Left lung (tissue), 10 donors: ENCODE data around the gene POU2F3. TPM values are rescaled to one million over a fixed set of nuclear protein-coding genes. Genes with fewer than 3 reads are reported as not detected.

Experiments
- ATAC-seq: fragments of 200-7000 bp; cut with Tn5 transposase; one replicate; pipeline ENCODE4 v1.9.1; 2020; ENCODE audit warnings: moderate library complexity
- DNase-seq, 4 donors: peaks; one replicate each; pipeline ENCODE4 v3.0.0-alpha.2; 2013 to 2020
- H3K27ac ChIP-seq, 2 donors: fragments of 200-600 bp; sonication (generic) in 1 of 2; one replicate each; pipeline versions ENCODE4 v1.5.0 to v1.8.0; 2020 to 2021
- H3K27me3 ChIP-seq, 2 donors: fragments of 200-600 bp; sonication (generic) in 1 of 2; one replicate each; pipeline versions ENCODE4 v1.5.0 to v1.8.0; 2020 to 2021
- H3K36me3 ChIP-seq, 2 donors: fragments of 200-600 bp; sonication (generic) in 1 of 2; one replicate each; pipeline versions ENCODE4 v1.5.0 to v1.8.0; 2020 to 2021
- H3K4me1 ChIP-seq, 2 donors: fragments of 200-600 bp; one replicate each; pipeline ENCODE4 v1.8.0; 2021
- H3K4me3 ChIP-seq, 2 donors: fragments of 200-600 bp; sonication (generic) in 1 of 2; one replicate each; pipeline versions ENCODE4 v1.5.0 to v1.8.0; 2020 to 2021; ENCODE audit warnings: mild to moderate bottlenecking in 1 of 2
- H3K9me3 ChIP-seq, 2 donors: fragments of 200-600 bp; sonication (generic) in 1 of 2; one replicate each; pipeline versions ENCODE4 v1.5.0 to v1.8.0; 2020 to 2021
- intact Hi-C, 2 donors: fragments of 100-400 bp; cut with DNase I; formaldehyde crosslinking; loops; one replicate each; pipeline versions ENCODE4 v1.11.2 to v1.14.2; 2022
- polyA plus RNA-seq, 6 donors: library from polyadenylated mRNA; unstranded; fragments of 120-200 nt; gene quantifications; one replicate each; pipeline ENCODE4 v1.2.1, GENCODE V29; 2013; ENCODE audit not compliant: insufficient read length in 6 of 6
- total RNA-seq, 2 donors: library from RNA; stranded (reverse); fragmentation: NEBNext Ultra II Directional; extraction: Animal tissue kit (Norgen Biotek cat#: 25700); gene quantifications; one replicate each; pipeline ENCODE4 v1.2.1, GENCODE V29; 2021
- TF ChIP-seq, protein P1 (sequence below), 2 donors: fragments of 200-600 bp; sonication (generic) in 1 of 2; IDR thresholded peaks; one replicate each; pipeline versions ENCODE4 v1.5.0 to v1.8.0; 2021; ENCODE audit warnings: antibody characterized with exemption in 2 of 2
- donor health status: DM: no; HTN: yes; CAD: no.
- donor health status: DM: no; HTN: no; CAD: no.

POU2F3 gene
- total and polyA plus RNA-seq, 8 donors: 0.63 to 3.3 (median 1.1) TPM

DNA sequence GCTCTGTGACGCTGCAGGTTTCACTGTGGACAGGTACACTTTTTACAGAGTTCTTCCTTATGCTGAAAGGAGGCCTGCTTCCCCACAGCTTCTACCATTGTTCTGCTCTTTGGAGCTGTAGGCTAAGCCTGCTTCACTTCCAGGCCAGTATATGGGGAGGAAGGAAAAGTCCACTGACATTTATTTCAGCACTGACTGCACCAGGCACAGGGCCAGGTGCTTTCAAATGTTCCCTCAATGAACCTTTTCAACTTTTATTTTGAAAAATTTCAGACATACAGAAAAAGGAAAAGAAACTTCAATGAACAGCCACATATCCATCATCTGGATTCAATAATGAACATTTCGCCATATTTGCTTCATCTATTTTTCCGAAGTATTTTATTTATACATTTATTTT lies 22.0 kb downstream of the POU2F3 start:
- DNase-seq: no peak

DNA sequence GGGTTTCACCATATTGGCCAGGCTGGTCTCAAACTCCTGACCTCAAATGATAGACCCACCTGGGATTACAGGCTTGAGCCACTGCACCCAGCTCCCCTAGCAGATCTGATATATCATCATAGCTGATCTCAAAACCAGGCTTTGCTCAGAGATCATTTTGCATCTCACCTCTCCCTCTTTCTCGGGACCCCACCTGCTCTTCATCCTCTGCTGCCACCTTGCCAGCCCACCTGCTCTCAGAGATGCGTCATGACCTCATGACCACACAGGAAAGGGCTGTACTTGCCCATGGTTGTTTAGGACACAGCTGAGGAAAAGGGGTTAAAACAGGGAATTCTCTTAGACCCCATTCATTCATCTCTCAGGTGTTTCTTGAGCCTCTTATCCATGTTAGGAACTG lies 27.4 kb downstream of the POU2F3 start:
- no peak overlapping the region for H3K4me3 ChIP-seq

More for the DNA sequence above, 22.0 kb downstream of the POU2F3 start:
- ATAC-seq: no peak
- no peaks in the 10 kb centered on the region for H3K9me3 ChIP-seq
- H3K27me3 ChIP-seq: peaks cover 0 to 41% of the 10 kb centered on the region in 2 donors
- intact Hi-C loops: no loop called here
- H3K4me1 ChIP-seq: no peaks in the 10 kb centered on the region
- no peaks in the 10 kb centered on the region for H3K36me3 ChIP-seq
- H3K4me3 ChIP-seq: no peak overlapping the region
- no peak overlapping the region for H3K27ac ChIP-seq
- TF ChIP-seq, protein P1, sequence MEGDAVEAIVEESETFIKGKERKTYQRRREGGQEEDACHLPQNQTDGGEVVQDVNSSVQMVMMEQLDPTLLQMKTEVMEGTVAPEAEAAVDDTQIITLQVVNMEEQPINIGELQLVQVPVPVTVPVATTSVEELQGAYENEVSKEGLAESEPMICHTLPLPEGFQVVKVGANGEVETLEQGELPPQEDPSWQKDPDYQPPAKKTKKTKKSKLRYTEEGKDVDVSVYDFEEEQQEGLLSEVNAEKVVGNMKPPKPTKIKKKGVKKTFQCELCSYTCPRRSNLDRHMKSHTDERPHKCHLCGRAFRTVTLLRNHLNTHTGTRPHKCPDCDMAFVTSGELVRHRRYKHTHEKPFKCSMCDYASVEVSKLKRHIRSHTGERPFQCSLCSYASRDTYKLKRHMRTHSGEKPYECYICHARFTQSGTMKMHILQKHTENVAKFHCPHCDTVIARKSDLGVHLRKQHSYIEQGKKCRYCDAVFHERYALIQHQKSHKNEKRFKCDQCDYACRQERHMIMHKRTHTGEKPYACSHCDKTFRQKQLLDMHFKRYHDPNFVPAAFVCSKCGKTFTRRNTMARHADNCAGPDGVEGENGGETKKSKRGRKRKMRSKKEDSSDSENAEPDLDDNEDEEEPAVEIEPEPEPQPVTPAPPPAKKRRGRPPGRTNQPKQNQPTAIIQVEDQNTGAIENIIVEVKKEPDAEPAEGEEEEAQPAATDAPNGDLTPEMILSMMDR (IDR thresholded peaks at IDR 0.05): no peak

DNA sequence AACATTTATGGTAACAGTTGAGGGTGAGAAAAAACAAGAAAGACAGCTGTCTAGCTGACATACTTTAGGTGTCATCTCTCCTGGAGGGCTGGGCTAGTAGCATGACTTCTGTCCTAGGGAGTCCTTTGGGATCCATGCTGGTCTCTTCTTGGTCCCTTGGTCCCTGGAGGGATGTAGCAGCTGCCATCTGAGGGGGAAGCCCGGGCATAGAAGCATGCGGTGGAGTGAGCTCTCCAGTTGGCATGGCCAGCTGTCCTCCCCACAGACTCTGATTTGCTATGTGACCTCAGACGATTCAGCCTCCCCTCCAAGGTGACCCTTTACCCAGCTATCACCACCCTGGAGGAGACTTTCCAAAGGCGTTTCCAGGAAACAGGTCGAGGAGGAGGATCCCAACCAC lies 28.7 kb downstream of the POU2F3 start:
- no peaks in the 10 kb centered on the region for H3K4me1 ChIP-seq
- H3K9me3 ChIP-seq: no peaks in the 10 kb centered on the region
- H3K27ac ChIP-seq: no peak overlapping the region
- peaks cover 0 to 36% of the 10 kb centered on the region in 2 donors for H3K27me3 ChIP-seq
- intact Hi-C loops: no loop called here
- H3K36me3 ChIP-seq: no peaks in the 10 kb centered on the region
- ATAC-seq (no peak), DNase-seq (no peak)
- no peak overlapping the region for H3K4me3 ChIP-seq
- TF ChIP-seq, protein P1 (IDR thresholded peaks at IDR 0.05): no peak

More for the DNA sequence above, 27.4 kb downstream of the POU2F3 start:
- no peaks in the 10 kb centered on the region for H3K36me3 ChIP-seq
- DNase-seq (no peak), ATAC-seq (no peak)
- intact Hi-C loops: no loop called here
- H3K4me1 ChIP-seq: no peaks in the 10 kb centered on the region
- H3K27ac ChIP-seq: no peak overlapping the region
- peaks cover 0 to 36% of the 10 kb centered on the region in 2 donors for H3K27me3 ChIP-seq
- no peaks in the 10 kb centered on the region for H3K9me3 ChIP-seq
- TF ChIP-seq, protein P1 (IDR thresholded peaks at IDR 0.05): no peak

GRCh38 chr11:120270386-120270785 lies 30.4 kb downstream of the POU2F3 start:
- no peak for ATAC-seq
- no peaks in the 10 kb centered on the region for H3K4me1 ChIP-seq
- intact Hi-C loops: no loop called here
- no peak overlapping the region for H3K4me3 ChIP-seq
- no peaks in the 10 kb centered on the region for H3K9me3 ChIP-seq
- no peak overlapping the region for H3K27ac ChIP-seq
- peaks cover 0 to 27% of the 10 kb centered on the region in 2 donors for H3K27me3 ChIP-seq
- no peaks in the 10 kb centered on the region for H3K36me3 ChIP-seq
- TF ChIP-seq, protein P1 (IDR thresholded peaks at IDR 0.05): no peak
- no peak for DNase-seq

- DNase-seq (no peak), ATAC-seq (no peak)
- Histone ChIP-seq H3K27ac (no peak overlapping the region), H3K36me3 (no peaks in the 10 kb centered on the region), H3K4me3 (no peak overlapping the region), H3K27me3 (peaks cover 0 to 21% of the 10 kb centered on the region in 2 donors), H3K4me1 (no peaks in the 10 kb centered on the region), H3K9me3 (no peaks in the 10 kb centered on the region)
- intact Hi-C loops: no loop called here
- TF ChIP-seq, protein P1 (IDR thresholded peaks at IDR 0.05): no peak
Measured at GRCh38 chr11:120271672-120272071, 31.7 kb downstream of the POU2F3 start.
